Hypothalamus (tissue), 51 donors: ENCODE measurements around the gene DLGAP1.

Source experiments
- DNase-seq, 51 donors: peaks; one replicate each; lab custom pipeline; 2025; lab: John Stamatoyannopoulos, UW

The DLGAP1 gene

DNA sequence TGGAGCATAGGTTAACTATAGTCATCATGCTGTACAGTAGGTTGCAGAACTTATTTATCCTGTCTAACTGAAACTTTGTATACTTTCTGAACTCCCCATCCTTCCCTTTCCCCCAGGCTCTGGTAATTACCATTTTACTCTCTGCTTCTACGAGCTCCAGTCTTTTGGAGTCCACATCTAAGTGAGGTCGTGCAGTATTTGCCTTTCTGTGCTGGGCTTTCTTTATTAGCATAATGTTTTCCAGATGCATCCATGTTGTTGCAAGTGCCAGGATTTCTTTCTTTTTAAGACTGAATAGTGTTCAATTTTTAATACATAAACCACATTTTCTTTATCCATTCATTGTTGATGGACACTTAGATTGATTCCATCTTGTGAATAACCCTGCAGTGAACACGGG, 541.0 kb downstream of the DLGAP1 start:
- DNase-seq: no peak

DNA sequence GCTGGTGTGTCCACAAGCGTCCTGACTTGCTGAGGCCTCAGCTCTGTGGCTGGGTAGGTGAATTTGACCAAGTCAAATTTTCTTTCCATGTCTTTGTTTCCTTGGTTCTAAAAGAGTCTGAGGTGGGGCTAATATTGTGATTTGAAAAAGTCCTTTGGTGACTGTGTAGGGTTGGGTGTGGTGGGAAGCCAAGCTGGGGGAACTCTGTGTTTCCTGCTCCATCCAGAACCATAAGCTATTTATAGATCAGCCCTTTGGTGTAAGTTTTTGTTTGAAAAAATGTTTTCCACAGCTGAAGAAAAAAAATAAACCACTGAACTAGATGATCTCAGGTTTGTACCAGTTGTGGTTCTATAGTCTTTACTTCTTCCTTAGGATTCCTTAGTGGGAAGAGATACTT, 542.4 kb downstream of the DLGAP1 start:
- DNase-seq: no peak

DNA sequence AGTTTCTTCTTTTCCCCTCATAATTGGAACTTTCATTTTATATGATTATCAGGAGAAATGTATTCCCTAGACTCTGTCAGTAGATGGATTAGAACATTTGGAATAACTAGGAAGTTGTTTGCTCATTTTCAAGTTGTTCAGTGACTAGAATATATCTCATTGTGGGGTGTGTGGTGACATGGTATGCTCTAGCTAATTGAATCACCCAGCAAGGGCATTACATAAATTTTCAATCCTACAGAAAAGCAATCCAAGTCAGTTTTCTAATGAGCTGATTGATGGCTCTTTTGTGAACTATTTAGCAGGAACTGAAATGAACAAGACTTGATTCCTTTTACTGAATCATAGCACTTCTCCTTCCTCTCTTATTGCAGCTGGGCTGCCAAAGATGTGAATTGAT, 543.7 kb downstream of the DLGAP1 start:
- DNase-seq: no peak

DNA sequence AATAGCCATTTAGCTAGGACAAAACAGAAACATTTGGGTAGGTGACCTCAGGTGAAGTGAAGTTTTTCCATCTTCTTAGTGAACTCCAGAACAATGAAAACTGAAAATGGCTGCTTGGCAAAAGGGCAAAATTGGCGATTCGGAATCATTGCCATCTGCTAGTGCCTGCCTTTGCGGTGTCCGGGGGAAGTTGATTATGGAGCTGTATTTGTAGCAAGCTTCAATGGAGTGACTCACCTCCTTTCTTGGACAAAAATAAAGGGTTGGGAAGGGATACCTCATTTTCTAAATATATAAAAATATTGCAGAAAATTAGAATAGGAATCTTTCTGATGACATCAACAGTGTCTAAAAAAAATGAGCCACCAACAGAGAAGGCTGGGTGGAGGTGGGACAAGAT, 544.6 kb downstream of the DLGAP1 start:
- DNase-seq: no peak

DNA sequence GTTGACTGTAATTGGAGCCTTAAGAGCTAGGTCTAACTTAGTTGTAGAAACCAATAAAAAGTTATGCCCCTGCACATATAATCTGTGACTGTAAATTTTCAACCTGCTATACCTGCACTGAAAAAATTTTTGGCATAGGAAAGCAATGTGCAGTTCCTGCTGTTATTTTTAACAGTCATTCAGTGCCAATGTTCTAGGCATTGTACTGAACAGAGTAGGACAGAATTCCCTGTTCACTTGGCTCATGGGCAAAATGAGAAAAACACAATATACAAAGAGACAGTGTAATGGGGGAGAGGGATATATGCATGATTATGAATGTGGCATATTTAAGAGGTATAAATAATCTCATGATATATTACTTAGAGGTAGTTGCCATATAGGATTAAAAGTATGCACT, 547.2 kb downstream of the DLGAP1 start:
- DNase-seq: no peak

DNA sequence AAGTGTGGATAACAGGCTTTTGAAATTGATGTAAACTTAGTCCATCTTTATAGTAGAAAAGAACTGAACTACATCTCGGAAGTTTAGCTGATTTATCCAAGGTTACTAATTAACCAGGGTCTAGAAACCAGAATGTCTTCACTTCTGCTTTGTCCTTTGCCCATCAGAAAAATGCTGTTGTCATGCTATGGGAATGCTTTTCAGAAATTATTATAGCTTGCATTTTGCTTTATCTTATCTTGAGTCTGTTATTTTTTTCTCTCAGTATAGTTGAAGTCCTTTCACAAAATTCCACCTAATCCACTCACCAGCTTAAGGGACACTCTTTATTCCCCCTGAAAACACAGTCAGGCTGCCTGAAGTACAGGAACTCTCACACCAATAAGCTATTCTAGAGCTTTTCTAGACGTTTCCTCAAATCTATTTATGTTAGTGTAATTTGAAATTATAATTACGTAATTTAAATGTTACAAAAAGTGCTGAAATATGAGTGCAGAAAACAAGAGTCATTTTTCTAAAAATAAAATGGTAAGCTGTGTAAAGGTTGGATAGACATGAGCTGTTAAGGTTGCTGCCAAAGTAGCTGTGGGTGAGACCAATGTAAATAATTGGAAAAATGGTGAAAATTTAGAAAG, 548.9 kb downstream of the DLGAP1 start:
- no peak for DNase-seq

DNA sequence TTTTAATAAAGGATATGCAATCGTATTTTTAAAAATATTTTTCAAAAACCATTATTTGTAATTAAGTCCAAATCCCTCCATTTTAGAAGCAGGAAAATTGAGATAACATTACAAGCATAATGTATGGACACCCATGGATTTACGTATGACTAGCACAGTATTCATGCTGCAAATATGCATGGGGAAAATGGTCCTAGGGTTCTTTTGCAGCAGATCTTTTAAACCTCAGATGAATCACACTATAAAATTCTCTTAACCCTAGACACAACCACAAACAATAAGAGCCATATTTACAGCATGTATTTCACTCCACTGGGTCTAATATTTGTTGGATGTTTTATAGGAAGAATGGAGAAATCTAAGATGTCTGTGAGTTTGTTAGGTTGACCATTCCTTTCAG, 551.8 kb downstream of the DLGAP1 start:
- DNase-seq: no peak

DNA sequence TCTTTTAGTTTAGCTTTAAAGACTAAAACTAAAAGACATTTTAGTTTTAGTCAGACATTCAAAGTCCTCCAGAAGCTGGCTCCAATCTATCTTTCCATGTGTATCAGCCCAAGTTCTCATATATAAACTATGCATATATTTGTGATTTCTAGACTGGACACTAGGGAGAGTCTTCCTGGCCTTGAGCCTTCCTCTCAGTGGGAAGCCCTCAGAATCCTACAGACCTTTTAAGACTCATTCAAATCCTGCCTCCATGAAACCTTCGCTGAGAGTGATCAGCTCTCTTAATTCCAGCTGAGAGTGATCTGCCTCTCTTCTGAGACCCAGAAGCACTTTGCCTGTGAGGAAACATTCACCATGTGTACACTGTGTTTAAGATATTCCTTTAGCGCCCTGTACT, 552.4 kb downstream of the DLGAP1 start:
- DNase-seq: no peak

DNA sequence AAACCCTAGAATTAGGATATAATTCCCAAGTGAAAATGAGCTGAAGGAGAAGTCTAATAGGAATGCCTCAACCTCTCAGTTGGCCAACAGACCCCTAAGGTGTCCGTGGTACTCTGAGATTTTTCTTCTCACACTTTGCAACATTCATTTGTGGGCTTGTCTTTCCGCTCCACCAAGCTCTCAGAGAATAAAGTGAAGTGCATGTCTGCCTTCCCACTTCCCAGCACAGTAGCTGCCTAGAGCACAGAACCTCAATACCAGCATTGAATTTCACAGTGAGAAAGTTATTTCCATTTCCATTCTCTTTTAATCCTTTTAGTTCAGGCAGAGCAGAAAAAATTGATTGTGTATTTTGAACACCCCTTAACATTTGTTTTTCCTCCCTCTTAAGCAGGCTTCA, 553.3 kb downstream of the DLGAP1 start:
- DNase-seq: no peak

DNA sequence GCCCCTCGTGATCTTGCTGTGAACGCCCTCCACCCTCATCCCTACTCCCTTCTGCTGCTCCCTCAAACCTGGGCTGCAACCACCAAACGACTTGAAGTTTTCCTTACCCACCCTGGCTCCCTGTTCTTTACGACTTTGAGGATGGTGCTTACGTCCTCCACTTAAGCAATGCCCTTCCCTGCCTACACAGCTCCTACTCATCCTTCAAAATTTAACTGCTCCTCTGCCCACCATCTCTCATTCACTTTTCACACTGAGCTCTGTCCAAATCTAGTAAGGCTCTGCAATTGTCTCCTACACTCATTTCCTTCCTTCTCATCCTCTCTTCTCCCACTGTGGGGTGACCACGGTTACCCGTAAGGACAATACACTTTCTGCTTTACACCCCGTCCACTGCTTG, 554.1 kb downstream of the DLGAP1 start:
- DNase-seq: no peak

DNA sequence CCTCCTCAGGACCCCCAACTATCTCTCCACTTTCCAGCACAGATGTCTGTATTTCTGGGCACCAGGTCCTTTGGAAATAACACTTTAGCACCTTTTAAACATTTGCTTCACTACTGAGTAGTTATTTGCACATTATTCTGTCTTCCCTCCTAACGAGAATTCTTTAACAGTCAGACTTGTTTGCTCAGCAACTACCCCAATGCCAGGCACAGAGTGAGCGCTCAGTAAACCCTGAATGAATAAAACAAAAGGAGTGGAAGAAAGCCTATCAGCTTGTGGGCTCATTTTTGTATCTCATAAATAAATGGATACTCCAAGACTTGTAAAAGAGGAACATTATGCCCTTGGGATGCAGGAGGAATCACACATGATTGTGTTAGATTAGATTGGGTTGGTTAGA, 554.8 kb downstream of the DLGAP1 start:
- DNase-seq: no peak

DNA sequence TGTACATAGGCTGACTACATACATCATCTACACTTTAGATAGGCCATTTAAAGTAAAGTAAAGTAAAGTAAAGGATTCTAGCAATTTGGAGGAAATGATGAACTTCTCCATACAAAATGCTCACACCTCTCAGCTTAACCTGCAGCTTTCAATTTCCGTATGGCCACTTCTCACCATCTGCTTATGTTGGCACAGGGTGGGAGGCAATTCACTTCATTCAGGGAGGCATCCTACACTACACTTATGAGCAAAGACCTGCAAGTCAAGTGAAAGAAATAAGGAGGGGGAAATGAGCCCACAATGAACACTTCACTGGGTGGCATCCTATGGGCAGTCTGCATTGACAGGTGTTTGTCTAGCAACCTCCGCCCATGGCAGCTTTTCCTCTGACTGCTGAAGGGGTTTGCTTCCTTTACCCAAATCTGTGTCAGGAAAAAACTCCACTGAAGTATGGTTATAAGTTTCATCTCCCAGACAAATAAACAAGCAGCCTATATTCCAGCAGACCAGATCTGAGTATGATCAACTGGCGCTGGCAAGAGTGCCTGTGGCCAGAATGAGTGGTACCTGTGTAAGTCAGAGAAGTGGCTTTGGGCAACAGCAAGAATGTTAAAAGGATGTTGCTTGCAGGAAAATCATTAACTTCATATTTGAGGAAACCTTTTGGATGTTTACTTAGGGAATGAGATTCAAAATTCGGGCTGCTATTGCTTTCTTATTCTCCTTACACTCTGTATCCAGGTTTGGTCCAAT, 556.1 kb downstream of the DLGAP1 start:
- no peak for DNase-seq

DNA sequence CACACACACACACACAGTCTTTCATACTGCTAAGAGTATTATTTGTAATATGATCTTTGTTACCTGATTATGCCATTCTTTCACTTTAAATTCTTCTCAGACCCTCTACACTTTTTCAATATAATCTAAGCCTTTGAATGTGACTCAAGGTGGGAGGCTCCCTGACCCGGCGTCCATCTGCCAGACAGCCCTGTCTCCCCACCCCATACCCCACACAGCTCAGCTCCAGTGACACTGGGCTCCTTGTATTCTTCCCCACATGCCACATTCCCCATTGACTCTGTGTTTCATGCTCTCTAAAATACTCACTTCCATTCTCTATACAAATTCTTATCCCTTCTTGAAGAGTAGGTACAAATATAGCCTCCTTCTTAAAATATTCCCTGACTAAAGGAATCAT, 563.0 kb downstream of the DLGAP1 start:
- no peak for DNase-seq

DNA sequence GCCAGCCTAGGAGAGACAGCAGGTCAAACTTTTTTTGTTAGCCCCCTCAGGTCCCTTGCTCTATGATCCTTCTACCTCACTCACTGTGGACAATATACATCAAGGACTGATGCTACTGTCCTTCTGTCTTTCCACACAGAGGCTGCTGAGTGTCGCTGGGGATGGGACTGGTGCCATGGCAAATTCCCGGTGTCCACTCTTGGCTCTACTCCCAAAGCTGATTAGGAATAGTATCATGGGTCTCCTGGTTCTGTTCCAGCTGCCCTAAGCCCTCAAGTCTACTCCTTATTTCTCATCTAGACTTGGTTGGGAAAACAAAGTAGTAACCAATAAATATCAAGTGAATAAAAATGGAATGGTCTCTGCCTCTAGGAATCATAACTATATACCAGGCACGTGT, 563.9 kb downstream of the DLGAP1 start:
- DNase-seq: no peak

DNA sequence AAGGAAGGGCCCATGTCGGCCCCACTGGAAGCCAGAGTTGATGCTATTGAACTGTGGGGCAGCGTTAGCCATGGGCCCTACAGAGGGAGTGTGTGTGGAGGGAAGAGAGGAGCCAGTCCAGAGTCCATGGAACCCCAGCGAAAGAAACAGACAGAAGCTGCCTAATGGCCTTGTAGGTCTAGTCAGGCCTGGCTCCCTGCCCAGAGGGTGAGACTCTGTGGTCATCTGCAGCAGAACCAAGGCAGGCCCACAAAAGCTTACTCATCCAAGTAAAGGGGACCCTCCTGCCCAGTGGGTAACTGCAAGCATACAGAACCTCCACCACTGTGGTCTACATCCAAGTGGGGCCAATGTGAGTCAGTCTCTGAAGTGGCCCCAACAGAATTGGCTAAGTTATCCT, 565.3 kb downstream of the DLGAP1 start:
- DNase-seq: no peak

DNA sequence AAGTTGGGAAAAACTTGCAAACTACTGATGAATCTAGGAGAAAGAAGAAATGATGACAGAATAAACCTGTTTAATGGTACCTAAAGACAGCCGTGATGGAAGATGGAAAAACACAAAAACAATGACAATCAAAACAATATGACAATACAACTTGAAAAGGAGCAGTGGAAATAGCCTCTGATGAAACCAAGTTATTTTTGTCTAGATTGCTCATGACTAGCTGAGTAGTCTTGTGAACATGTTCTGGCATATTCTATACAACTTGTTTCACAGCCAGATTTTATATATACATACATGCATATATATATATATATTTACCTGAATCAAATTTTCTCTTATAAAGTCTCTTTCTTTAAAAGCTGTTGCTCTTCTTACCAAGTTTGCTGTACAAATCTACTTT, 566.0 kb downstream of the DLGAP1 start:
- DNase-seq: no peak

DNA sequence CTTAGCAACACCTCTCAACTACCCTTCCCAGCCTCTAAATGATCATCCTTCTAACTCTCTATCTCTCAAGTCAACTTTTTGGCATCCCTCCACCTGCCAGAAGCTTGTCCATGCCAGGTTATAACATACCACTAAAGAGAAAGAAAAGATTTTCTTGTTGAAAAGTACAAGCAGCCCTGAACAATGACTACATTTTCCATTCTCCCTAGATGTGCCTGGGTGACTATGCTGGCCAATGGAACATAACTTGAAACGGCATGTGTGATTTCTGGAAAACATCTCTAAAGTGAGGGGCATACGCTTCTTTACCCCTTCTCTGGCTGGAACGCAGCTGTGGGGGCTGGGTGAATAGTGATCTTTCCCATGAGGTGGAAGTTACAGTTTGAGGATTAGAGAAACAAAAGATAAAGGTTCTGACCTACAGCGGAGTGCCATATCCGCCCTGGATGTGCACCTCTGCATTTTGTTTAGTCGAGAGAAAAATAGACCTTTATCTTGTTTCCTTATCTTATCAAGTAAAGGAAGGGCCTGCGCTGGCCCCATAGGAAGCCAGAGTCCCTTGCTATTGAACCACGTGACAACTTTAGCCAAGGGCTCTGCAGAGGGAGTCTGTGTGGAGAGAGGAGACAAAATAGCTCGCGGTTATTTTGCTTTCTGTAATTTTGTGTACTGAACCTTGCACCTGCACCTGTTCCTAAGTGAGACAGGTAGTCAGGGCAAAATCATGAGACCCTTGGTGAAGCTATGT, 568.4 kb downstream of the DLGAP1 start:
- DNase-seq: no peak

DNA sequence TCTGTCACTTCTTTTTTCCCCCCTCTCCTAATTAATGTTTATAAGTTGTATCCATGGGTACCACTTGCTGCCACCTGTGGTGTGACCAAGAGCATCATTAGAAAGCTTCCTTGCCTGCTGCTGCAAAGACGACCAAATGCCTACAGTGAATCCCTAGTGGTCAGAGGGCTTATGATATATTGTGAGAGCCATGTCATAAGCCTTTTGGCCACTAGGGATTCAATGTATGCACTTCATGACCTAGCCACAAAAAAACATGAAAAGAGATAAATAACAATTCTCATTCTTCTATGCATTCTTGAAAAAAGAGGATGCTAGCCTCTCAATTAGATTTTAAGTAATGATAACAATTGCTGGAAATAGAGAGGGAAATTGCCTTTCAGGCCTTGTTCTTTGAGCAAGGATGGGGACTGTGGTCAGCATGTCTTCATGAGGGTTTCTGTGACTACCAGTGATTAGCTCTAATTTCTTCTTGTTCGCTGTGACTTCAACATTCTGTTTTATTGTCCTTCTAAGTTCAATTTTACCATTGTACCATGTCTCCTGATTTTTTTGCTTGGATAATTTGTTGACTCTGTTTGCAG, 569.8 kb downstream of the DLGAP1 start:
- DNase-seq: no peak

DNA sequence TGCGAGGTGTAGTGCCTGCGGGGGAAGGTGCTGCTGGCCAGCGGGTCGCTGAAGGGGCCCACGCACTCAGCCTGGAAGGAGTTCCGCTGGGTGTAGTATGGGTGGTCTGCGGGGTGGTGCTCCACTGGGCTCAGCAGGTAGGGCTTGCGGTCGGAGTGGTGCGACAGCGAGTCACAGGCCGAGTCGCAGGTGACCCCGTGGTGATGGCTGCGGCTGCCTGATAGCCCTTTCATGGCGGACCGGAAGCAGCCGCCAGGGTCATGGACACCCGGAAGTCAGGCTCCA, 575.3 kb downstream of the DLGAP1 start:
- DNase-seq: no peak

DNA sequence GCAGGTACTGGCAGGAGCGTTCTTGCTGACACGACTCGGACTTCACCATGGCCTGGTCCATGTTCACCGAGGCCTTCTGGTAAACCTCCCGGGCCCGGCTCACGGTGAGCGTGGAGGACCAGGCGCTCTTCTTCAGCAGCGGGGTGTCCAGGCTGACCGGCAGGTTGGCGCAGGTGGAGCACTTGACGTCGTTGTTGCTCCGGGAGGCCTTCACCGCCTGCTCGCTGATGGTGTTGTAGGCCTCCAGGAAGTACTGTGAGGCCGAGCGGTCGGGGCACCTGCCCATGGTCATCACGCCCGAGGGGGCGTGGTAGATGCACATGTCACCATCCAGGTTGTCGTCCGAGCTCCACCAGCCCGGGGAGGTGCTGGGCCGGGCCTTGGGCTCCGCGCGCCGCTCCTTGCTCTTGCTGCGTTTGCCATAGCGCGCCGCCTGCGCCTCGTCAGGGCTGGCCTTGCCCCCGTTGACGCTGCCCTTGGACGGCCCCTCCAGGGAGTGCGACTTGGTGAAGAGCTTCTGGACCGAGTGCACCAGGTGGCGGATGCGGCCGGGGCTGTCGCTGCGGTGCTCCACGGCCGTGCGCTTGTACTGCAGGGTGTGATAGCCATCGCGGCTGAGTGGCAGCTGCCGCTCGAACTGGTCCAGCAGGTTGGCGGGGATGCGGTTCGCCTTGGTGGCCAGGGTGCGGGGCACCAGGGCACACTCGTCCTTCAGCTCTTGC, 575.8 kb downstream of the DLGAP1 start:
- no peak for DNase-seq

DNA sequence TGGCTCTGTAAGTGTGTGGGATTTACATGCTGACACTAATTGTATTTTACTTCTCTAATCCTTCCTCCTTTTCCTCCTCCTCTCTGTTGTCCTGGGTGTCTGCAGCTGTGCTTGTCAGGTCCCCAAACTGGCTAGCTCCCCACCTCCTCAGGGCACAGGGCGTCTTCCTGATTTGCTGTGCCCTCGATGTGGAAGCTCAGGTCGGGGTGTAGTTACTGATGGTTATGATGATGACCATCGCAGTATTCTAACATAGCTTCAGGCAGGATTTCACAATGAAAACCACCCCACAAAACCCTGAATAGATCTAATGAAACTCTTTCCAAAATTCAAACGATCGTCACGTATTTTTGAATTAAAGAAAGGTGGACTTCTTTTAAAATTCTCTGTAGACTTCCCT, 576.7 kb downstream of the DLGAP1 start:
- no peak for DNase-seq
